ENCODE data around the gene TPRN.

GRCh38 chr9:137222190-137223077 lies 21.9 kb upstream of the TPRN start, which contains the start of gene RNF208:
- TF ChIP-seq CTCF (conservative IDR thresholded peaks at IDR 0.05 in 1 of 2, IDR thresholded peaks at IDR 0.05 in 1 of 2; ENCODE audit: extremely low read depth in 1 of 2, insufficient read depth in 1 of 2, low read depth in 1 of 2, low read length in 2 of 2), result no peak
- no peak for TF ChIP-seq EZH2 (IDR thresholded peaks at IDR 0.05; ENCODE audit: borderline replicate concordance, low read length)

Data from mammary epithelial cell (primary cell).